ENCODE measurements around the gene SAA2. TPM values are rescaled to one million over a fixed set of nuclear protein-coding genes. Genes with fewer than 3 reads are reported as not detected.

SAA2 gene
- total and polyA plus RNA-seq, 9 donors, result 0.10 to 14.7 (median 1.2) TPM; not detected in 4

GRCh38 chr11:18223591-18224387 lies 24.7 kb downstream of the SAA2 start:
- no peaks in the 10 kb centered on the region for H3K9me3 ChIP-seq
- 58 to 61% (median 60%) methylated on average over 3 of the region's 3 CpGs for WGBS, 3 donors
- no peaks in the 10 kb centered on the region for H3K27me3 ChIP-seq
- intact Hi-C loops (cut with DNase I), result no loop called here
- TF ChIP-seq POLR2A (IDR thresholded peaks at IDR 0.05) (no peak), EP300 (IDR thresholded peaks at IDR 0.05) (no peak), CTCF (IDR thresholded peaks at IDR 0.05) (no peak)
- H3K36me3 ChIP-seq, result no peaks in the 10 kb centered on the region
- no peak overlapping the region for H3K27ac ChIP-seq
- no peaks in the 10 kb centered on the region for H3K4me1 ChIP-seq (ENCODE audit: insufficient read depth)
- DNase-seq, result no peak
- no peak overlapping the region for H3K4me3 ChIP-seq

GRCh38 chr11:18222814-18223421 lies 25.6 kb downstream of the SAA2 start:
- intact Hi-C loops (cut with DNase I), result no loop called here
- Histone ChIP-seq H3K4me1 (ENCODE audit: insufficient read depth) (no peaks in the 10 kb centered on the region), H3K4me3 (no peak overlapping the region), H3K27me3 (no peaks in the 10 kb centered on the region), H3K9me3 (no peaks in the 10 kb centered on the region), H3K27ac (no peak overlapping the region), H3K36me3 (no peaks in the 10 kb centered on the region)
- 88 to 93% (median 91%) methylated on average over 3 of the region's 3 CpGs for WGBS, 3 donors
- no peak for TF ChIP-seq POLR2A (IDR thresholded peaks at IDR 0.05)
- no peak for TF ChIP-seq CTCF (IDR thresholded peaks at IDR 0.05)
- TF ChIP-seq EP300 (IDR thresholded peaks at IDR 0.05), result no peak
- DNase-seq, result no peak

- WGBS, 3 donors, result 79 to 83% (median 83%) methylated on average over 4 to 5 of the region's 5 CpGs
- Histone ChIP-seq H3K36me3 (no peaks in the 10 kb centered on the region), H3K4me3 (no peak overlapping the region), H3K9me3 (no peaks in the 10 kb centered on the region), H3K27me3 (no peaks in the 10 kb centered on the region), H3K27ac (no peak overlapping the region), H3K4me1 (ENCODE audit: insufficient read depth) (no peaks in the 10 kb centered on the region)
- DNase-seq, result no peak
- TF ChIP-seq EP300 (IDR thresholded peaks at IDR 0.05), result no peak
- TF ChIP-seq CTCF (IDR thresholded peaks at IDR 0.05), result no peak
- TF ChIP-seq POLR2A (IDR thresholded peaks at IDR 0.05), result no peak
- intact Hi-C loops (cut with DNase I), result no loop called here
Measured at GRCh38 chr11:18221274-18221876, 27.1 kb downstream of the SAA2 start.

GRCh38 chr11:18209058-18209457 lies 39.4 kb downstream of the SAA2 start:
- Histone ChIP-seq H3K27me3 (no peaks in the 10 kb centered on the region), H3K4me3 (no peak overlapping the region), H3K9me3 (no peaks in the 10 kb centered on the region), H3K36me3 (no peaks in the 10 kb centered on the region), H3K4me1 (ENCODE audit: insufficient read depth) (no peaks in the 10 kb centered on the region), H3K27ac (no peak overlapping the region)
- intact Hi-C loops (cut with DNase I), result no loop called here
- TF ChIP-seq EP300 (IDR thresholded peaks at IDR 0.05) (no peak), POLR2A (IDR thresholded peaks at IDR 0.05) (no peak), CTCF (IDR thresholded peaks at IDR 0.05) (no peak)
- no peak for DNase-seq
- 16 to 34% (median 27%) methylated on average over 33 of the region's 33 CpGs for WGBS, 3 donors

Measured in ovary (tissue), 9 donors.